DOHH2 (cell line): Measurements from ENCODE around the gene JPH2.

Source experiments
- H3F3A ChIP-seq: fragments of 200-600 bp; sonication (generic), shearing (Covaris generic); 2 replicates; pipeline ENCODE4 v1.6.0; 2016; ENCODE audit warnings: antibody characterized with exemption, mild to moderate bottlenecking; ENCODE audit not compliant: control insufficient read depth, insufficient read depth
- H3K27ac ChIP-seq: fragments of 200-600 bp; sonication (generic); 2 replicates; pipeline ENCODE4 v1.5.1; 2014; ENCODE audit warnings: low read depth, mild to moderate bottlenecking, low read length, moderate library complexity
- H3K27me3 ChIP-seq: fragments of 200-600 bp; sonication (generic); 2 replicates; pipeline ENCODE4 v1.6.1; 2014; ENCODE audit warnings: mild to moderate bottlenecking, low read length, mixed read lengths; ENCODE audit not compliant: control insufficient read depth
- H3K36me3 ChIP-seq: fragments of 200-600 bp; sonication (generic); 2 replicates; pipeline ENCODE4 v1.6.1; 2014; ENCODE audit warnings: mild to moderate bottlenecking, low read length, moderate library complexity, mixed read lengths; ENCODE audit not compliant: control insufficient read depth
- H3K4me1 ChIP-seq: fragments of 200-600 bp; sonication (generic); 2 replicates; pipeline ENCODE4 v1.6.1; 2014; ENCODE audit warnings: mild to moderate bottlenecking, low read length, mixed read lengths; ENCODE audit not compliant: control insufficient read depth
- H3K4me2 ChIP-seq: fragments of 200-600 bp; sonication (generic); 2 replicates; pipeline ENCODE4 v1.6.0; 2014; ENCODE audit warnings: mild to moderate bottlenecking, low read length, moderate library complexity
- H3K4me3 ChIP-seq: fragments of 200-600 bp; sonication (generic); 2 replicates; pipeline ENCODE4 v1.5.1; 2014; ENCODE audit warnings: mild to moderate bottlenecking, low read length, mixed read lengths
- H3K79me2 ChIP-seq: fragments of 200-600 bp; sonication (generic); 2 replicates; pipeline ENCODE4 v1.6.1; 2014; ENCODE audit warnings: mild to moderate bottlenecking, low read length, mixed read lengths; ENCODE audit not compliant: control insufficient read depth
- H3K9me2 ChIP-seq: fragments of 200-600 bp; sonication (generic); replicated peaks from 2 replicates; pipeline ENCODE4 v1.6.1; 2014; ENCODE audit warnings: mild to moderate bottlenecking, low read length, mixed read lengths; ENCODE audit not compliant: control insufficient read depth
- H3K9me3 ChIP-seq: fragments of 200-600 bp; sonication (generic); 2 replicates; pipeline ENCODE4 v1.6.1; 2014; ENCODE audit warnings: antibody characterized with exemption, low read length, mixed read lengths; ENCODE audit not compliant: control insufficient read depth, insufficient read depth
- H4K20me1 ChIP-seq: fragments of 200-600 bp; sonication (generic); 2 replicates; pipeline ENCODE4 v1.6.0; 2014; ENCODE audit warnings: low read depth, mild to moderate bottlenecking, antibody characterized with exemption, low read length, moderate library complexity; ENCODE audit not compliant: control insufficient read depth, insufficient read depth
- EZH2phosphoT487 ChIP-seq: fragments of 200-600 bp; sonication (generic); IDR thresholded peaks from 2 replicates; pipeline ENCODE4 v1.6.1; 2017; ENCODE audit warnings: borderline replicate concordance, mild to moderate bottlenecking, antibody characterized with exemption, low read length, moderate library complexity, mixed read lengths
- TF ChIP-seq, protein P1 (sequence below): fragments of 200-600 bp; sonication (generic); IDR thresholded peaks from one replicate; pipeline ENCODE4 v1.5.1; 2014; ENCODE audit warnings: antibody characterized with exemption, mild to moderate bottlenecking, low read depth, low read length; ENCODE audit not compliant: poor library complexity, severe bottlenecking

The JPH2 gene

DNA sequence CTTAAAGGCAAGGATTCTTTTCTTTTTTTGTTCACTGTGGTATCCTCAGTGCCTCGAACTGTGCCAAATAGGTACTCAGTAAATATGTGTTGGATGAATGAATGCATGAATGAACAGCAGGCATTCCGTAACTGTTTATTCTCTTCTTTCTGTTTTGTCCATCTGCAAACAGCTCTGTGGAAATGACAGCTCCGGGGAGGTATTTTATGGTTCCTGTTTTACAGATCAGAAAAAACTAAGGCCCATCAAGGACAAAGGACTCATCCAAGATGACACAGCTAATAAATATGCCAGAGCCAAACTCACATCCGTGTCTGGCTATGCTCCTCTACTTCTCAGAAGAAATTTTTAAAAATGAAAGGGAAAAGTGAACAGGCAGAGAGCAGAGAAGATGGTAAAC, 21.0 kb downstream of the JPH2 start:
- TF ChIP-seq EZH2phosphoT487: no peak
- TF ChIP-seq, protein P1, sequence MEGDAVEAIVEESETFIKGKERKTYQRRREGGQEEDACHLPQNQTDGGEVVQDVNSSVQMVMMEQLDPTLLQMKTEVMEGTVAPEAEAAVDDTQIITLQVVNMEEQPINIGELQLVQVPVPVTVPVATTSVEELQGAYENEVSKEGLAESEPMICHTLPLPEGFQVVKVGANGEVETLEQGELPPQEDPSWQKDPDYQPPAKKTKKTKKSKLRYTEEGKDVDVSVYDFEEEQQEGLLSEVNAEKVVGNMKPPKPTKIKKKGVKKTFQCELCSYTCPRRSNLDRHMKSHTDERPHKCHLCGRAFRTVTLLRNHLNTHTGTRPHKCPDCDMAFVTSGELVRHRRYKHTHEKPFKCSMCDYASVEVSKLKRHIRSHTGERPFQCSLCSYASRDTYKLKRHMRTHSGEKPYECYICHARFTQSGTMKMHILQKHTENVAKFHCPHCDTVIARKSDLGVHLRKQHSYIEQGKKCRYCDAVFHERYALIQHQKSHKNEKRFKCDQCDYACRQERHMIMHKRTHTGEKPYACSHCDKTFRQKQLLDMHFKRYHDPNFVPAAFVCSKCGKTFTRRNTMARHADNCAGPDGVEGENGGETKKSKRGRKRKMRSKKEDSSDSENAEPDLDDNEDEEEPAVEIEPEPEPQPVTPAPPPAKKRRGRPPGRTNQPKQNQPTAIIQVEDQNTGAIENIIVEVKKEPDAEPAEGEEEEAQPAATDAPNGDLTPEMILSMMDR: no peak
- Histone ChIP-seq H3F3A (no peaks in the 10 kb centered on the region), H3K9me3 (no peaks in the 10 kb centered on the region), H3K9me2 (no peaks in the 10 kb centered on the region), H3K4me1 (no peaks in the 10 kb centered on the region), H4K20me1 (no peaks in the 10 kb centered on the region), H3K27me3 (peaks cover 34% of the 10 kb centered on the region), H3K27ac (no peak overlapping the region), H3K79me2 (no peaks in the 10 kb centered on the region), H3K4me3 (no peak overlapping the region), H3K4me2 (no peak overlapping the region), H3K36me3 (no peaks in the 10 kb centered on the region)

DNA sequence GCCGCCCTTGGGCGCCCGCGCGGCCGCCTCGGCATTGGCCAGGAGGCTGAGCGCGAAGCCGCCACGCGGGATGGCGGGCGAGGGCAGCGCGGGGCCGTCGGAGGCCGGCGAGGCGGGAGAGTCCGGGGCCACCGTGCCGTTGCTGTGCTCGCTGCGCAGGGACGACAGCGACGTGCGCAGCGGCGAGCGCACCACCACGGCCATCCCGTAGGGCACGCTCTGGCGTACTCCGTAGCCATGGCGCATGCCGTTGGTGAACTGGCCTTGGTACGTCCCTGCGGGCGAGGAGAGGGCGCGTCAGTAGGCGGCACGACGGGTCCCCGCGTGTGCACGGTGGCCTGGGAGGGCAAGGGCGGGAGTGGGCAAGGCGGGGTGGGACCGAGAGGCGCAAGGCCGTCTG, 26.9 kb downstream of the JPH2 start:
- Histone ChIP-seq H3K27me3 (peaks cover 7% of the 10 kb centered on the region), H3K9me3 (no peaks in the 10 kb centered on the region), H3F3A (no peaks in the 10 kb centered on the region), H3K4me3 (no peak overlapping the region), H4K20me1 (no peaks in the 10 kb centered on the region), H3K4me1 (no peaks in the 10 kb centered on the region), H3K79me2 (no peaks in the 10 kb centered on the region), H3K36me3 (no peaks in the 10 kb centered on the region), H3K27ac (no peak overlapping the region), H3K9me2 (no peaks in the 10 kb centered on the region), H3K4me2 (no peak overlapping the region)
- TF ChIP-seq, protein P1: no peak
- no peak for TF ChIP-seq EZH2phosphoT487

DNA sequence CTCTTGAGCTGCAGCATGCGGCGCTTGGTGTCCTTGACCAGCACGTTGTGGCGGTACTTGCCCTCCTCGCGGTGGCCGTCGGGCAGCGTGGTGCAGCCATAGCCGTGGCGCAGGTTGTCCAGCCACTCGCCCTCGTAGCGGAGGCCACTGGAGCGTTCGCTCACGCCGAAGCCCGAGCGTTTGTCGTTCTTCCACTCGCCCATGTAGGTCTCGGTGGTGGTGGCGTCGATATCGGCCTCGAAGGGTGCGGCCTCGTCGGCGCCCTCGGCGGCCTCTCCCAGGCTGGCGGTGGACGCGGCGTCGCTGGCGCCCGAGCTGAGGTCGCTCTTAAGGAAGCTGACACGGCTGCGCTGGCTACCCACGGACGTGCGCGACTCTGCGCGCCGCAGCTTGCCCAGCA, 27.3 kb downstream of the JPH2 start:
- no peaks in the 10 kb centered on the region for H4K20me1 ChIP-seq
- no peak overlapping the region for H3K4me2 ChIP-seq
- H3K4me1 ChIP-seq: no peaks in the 10 kb centered on the region
- H3K79me2 ChIP-seq: no peaks in the 10 kb centered on the region
- TF ChIP-seq, protein P1: no peak
- TF ChIP-seq EZH2phosphoT487: no peak
- no peaks in the 10 kb centered on the region for H3K9me2 ChIP-seq
- H3K36me3 ChIP-seq: no peaks in the 10 kb centered on the region
- no peak overlapping the region for H3K4me3 ChIP-seq
- no peaks in the 10 kb centered on the region for H3F3A ChIP-seq
- no peak overlapping the region for H3K27ac ChIP-seq
- no peaks in the 10 kb centered on the region for H3K9me3 ChIP-seq
- H3K27me3 ChIP-seq: peaks cover 7% of the 10 kb centered on the region

DNA sequence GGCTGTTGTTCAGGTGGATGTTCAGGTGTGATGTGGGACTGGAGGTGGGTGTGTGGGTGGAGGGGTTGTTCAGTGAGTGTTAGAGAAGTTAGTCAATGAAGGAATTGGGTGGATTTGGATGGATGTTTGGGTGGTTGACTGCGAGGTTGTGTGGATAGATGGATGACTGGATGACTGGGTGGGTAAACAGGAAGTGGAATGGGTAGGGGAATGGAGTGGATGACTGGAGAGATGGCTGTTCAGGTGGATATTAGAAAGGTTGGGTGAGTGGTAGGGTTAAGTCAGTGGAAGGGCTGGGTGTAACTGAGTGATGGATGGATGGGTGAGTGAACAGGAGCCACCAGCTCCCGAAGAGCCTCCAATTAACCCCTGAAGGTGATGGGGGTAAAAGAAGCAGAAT, 27.9 kb downstream of the JPH2 start:
- Histone ChIP-seq H3K9me2 (no peaks in the 10 kb centered on the region), H3K36me3 (no peaks in the 10 kb centered on the region), H3K27me3 (peaks cover 3% of the 10 kb centered on the region), H3F3A (no peaks in the 10 kb centered on the region), H4K20me1 (no peaks in the 10 kb centered on the region), H3K27ac (no peak overlapping the region), H3K79me2 (no peaks in the 10 kb centered on the region), H3K4me1 (no peaks in the 10 kb centered on the region), H3K9me3 (no peaks in the 10 kb centered on the region), H3K4me2 (no peak overlapping the region), H3K4me3 (no peak overlapping the region)
- TF ChIP-seq, protein P1: no peak
- TF ChIP-seq EZH2phosphoT487: no peak
